ENCODE results near the gene TP53RK. TPM values are rescaled to one million over a fixed set of nuclear protein-coding genes. Genes with fewer than 3 reads are reported as not detected.
"Not testable (repeated sequence)": the region's sequence is repeated elsewhere in the genome, so short reads cannot be mapped to it uniquely, and the experiment has no call there.

TP53RK gene
- total RNA-seq, 1 donor from 2014 or later = 13.6 TPM

DNA sequence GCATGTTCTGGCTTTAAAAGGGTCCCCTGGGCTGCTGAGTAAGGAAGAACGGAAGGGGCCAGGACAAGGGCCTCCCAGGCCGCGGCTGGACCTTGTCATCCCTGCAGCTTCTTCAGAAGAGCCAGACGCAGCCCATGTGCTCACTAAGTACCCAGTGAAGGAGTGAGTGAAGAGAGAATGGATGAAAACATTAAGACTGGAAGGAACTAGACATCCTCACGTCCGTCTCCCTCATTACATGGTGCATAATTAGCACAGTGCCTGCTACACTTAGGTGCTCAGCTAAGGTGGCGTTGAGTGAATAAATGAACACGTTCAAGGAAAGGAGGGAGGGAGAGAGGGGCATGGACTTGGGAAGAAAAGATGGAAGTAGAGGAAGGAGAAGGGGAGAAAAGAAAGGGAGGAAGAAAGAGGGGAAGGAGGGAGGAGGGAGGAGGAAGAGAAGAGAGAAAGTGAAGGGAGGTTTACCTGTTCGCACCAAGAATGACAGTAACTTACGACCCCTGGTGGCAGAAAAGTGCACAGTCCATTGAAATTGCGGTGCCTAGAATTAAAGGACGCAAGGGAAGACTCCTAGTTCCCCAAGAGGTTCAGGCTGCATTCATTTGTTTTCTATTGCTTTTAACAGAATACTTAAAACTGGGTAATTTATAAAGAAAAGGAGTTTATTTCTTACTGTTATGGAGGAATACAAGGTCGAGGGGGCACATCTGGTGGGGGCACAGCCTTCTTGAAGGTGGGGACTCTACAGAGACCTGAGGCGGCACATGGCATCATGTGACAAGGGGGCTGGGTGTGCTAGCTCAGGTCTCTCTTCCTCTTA lies 8.0 kb downstream of the TP53RK start:
- H3K9me3 Mint-ChIP-seq (ENCODE audit: unreplicated experiment) = no peaks in the 10 kb centered on the region
- DNase-seq (ENCODE audit: extremely low spot score, unreplicated experiment) = no peak
- no peaks in the 10 kb centered on the region for H3K27me3 Mint-ChIP-seq (ENCODE audit: unreplicated experiment)
- peaks cover 24% of the 10 kb centered on the region for H3K4me1 Mint-ChIP-seq (ENCODE audit: unreplicated experiment)
- H3K4me3 Mint-ChIP-seq (ENCODE audit: unreplicated experiment) = no peak overlapping the region
- H3K27ac Mint-ChIP-seq (ENCODE audit: unreplicated experiment) = no peak overlapping the region
- TF ChIP-seq, protein P1, sequence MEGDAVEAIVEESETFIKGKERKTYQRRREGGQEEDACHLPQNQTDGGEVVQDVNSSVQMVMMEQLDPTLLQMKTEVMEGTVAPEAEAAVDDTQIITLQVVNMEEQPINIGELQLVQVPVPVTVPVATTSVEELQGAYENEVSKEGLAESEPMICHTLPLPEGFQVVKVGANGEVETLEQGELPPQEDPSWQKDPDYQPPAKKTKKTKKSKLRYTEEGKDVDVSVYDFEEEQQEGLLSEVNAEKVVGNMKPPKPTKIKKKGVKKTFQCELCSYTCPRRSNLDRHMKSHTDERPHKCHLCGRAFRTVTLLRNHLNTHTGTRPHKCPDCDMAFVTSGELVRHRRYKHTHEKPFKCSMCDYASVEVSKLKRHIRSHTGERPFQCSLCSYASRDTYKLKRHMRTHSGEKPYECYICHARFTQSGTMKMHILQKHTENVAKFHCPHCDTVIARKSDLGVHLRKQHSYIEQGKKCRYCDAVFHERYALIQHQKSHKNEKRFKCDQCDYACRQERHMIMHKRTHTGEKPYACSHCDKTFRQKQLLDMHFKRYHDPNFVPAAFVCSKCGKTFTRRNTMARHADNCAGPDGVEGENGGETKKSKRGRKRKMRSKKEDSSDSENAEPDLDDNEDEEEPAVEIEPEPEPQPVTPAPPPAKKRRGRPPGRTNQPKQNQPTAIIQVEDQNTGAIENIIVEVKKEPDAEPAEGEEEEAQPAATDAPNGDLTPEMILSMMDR (IDR thresholded peaks at IDR 0.05) = peak; percentile 79
- H3K36me3 Mint-ChIP-seq (ENCODE audit: unreplicated experiment) = peaks cover 9% of the 10 kb centered on the region

DNA sequence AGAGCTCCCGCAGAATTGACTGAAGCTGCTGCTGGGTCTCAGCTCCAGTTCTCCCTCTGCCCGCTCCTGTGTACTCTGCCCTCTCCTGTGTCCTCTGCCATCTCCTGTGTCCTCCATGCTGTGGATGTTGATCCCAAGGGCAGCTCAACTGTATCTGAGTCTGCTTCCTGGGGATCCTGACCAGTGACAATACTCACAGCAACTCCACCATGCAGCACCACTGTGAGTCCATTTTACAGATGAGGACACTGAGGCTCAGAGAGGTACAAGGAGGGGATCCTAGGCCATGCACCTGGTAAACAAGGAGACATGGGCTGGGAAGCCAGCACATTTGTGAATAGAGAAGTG lies 8.6 kb downstream of the TP53RK start:
- Mint-ChIP-seq H3K4me3 (ENCODE audit: unreplicated experiment) (no peak overlapping the region), H3K27me3 (ENCODE audit: unreplicated experiment) (no peaks in the 10 kb centered on the region), H3K4me1 (ENCODE audit: unreplicated experiment) (peaks cover 24% of the 10 kb centered on the region), H3K27ac (ENCODE audit: unreplicated experiment) (no peak overlapping the region), H3K36me3 (ENCODE audit: unreplicated experiment) (peaks cover 4% of the 10 kb centered on the region), H3K9me3 (ENCODE audit: unreplicated experiment) (no peaks in the 10 kb centered on the region)
- TF ChIP-seq, protein P1 (IDR thresholded peaks at IDR 0.05) = no peak
- no peak for DNase-seq (ENCODE audit: extremely low spot score, unreplicated experiment)

DNA sequence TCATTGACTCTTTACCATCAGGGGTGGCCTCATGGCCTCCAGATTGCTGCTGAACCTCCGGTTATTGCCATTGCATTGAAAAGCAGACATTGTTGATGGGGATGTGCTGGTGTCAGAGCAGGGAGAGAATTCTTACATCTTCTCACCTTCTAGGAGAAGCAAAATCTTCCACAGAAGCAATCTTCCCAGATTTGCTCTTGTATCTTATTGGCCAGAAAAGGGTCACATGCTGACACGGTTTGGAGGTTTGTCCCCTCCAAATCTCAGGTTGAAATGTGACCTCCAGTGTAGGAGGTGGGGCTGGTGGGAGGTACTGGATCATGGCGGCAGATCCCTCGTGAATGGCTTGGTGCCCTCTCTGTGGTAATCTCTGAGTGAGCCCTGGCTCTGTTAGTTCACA lies 10.7 kb downstream of the TP53RK start:
- Mint-ChIP-seq H3K4me1 (ENCODE audit: unreplicated experiment) (peaks cover 15% of the 10 kb centered on the region), H3K27ac (ENCODE audit: unreplicated experiment) (no peak overlapping the region), H3K4me3 (ENCODE audit: unreplicated experiment) (no peak overlapping the region), H3K36me3 (ENCODE audit: unreplicated experiment) (no peaks in the 10 kb centered on the region), H3K27me3 (ENCODE audit: unreplicated experiment) (no peaks in the 10 kb centered on the region), H3K9me3 (ENCODE audit: unreplicated experiment) (no peaks in the 10 kb centered on the region)
- DNase-seq (ENCODE audit: extremely low spot score, unreplicated experiment) = no peak
- TF ChIP-seq, protein P1 (IDR thresholded peaks at IDR 0.05) = no peak

DNA sequence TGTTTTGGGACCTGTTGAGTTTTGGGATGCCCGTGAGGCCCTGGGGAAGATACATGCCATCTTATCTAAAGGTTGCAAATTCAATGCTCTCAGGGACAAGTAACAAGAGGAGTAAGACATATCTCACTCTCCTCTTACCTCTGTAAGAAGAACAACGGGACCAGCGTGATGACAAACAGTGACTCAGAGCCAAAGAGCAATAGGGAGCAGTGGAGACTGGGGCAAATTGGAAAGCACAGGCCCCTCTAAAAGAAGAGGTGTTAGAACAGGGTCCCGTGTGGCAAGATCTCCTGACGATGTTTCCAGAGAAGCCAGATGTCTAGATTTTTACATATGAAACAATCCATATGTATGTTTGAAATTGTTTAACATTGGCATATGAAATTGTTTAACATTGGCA lies 11.6 kb downstream of the TP53RK start:
- no peaks in the 10 kb centered on the region for H3K27me3 Mint-ChIP-seq (ENCODE audit: unreplicated experiment)
- no peak overlapping the region for H3K4me3 Mint-ChIP-seq (ENCODE audit: unreplicated experiment)
- no peaks in the 10 kb centered on the region for H3K36me3 Mint-ChIP-seq (ENCODE audit: unreplicated experiment)
- no peak for DNase-seq (ENCODE audit: extremely low spot score, unreplicated experiment)
- H3K27ac Mint-ChIP-seq (ENCODE audit: unreplicated experiment) = no peak overlapping the region
- peaks cover 7% of the 10 kb centered on the region for H3K4me1 Mint-ChIP-seq (ENCODE audit: unreplicated experiment)
- TF ChIP-seq, protein P1 (IDR thresholded peaks at IDR 0.05) = no peak
- no peaks in the 10 kb centered on the region for H3K9me3 Mint-ChIP-seq (ENCODE audit: unreplicated experiment)

DNA sequence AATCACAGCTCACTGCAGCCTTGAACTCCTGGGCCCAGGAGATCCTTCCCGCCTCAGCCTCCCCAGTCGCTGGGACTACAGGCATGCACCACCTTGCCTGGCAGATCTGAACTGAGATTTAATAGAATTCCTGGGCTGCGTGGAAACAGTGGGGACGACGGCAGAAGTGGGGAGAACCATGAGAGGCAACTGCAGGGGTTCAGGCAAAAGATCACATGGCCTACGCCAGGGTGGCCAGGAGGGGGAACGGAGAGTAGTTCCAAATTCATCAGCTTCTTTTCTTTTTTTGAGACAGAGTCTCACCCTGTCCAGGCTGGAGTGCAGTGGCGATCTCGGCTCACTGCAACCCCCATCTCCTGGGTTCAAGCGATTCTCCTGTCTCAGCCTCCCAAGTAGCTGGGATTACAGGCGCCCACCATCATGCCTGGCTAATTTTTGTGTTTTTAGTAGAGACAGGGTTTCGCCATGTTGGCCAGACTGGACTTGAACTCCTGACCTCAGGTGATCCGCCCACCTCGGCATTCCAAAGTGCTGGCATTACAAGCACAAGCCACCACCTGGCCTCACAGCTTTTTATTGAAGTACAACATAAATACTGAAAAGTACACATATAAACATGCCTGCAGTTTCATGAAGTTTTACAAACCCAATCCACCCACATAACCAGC lies 12.5 kb downstream of the TP53RK start:
- not testable (repeated sequence) for DNase-seq (ENCODE audit: extremely low spot score, unreplicated experiment); H3K27me3 Mint-ChIP-seq (ENCODE audit: unreplicated experiment); H3K36me3 Mint-ChIP-seq (ENCODE audit: unreplicated experiment); H3K9me3 Mint-ChIP-seq (ENCODE audit: unreplicated experiment); H3K4me3 Mint-ChIP-seq (ENCODE audit: unreplicated experiment); H3K4me1 Mint-ChIP-seq (ENCODE audit: unreplicated experiment); H3K27ac Mint-ChIP-seq (ENCODE audit: unreplicated experiment)

Data from osteocyte (in vitro differentiated cells).